A673 (cell line): ENCODE measurements around the gene ASAP2. TPM values are rescaled to one million over a fixed set of nuclear protein-coding genes. Genes with fewer than 3 reads are reported as not detected.

Source experiments
- BruUV-seq: library from RNA; stranded (reverse); fragments of 400-500 nt; replicated peaks from 2 replicates; lab custom pipeline; 2021; lab: Mats Ljungman, UMichigan
- CTCF ChIA-PET: fragments of 300-600 bp; sonication (Branson Sonifier 250); formaldehyde crosslinking; loops from one replicate; lab custom pipeline; 2022; ENCODE audit warnings: antibody characterized with exemption; lab: Charles Lee
- POLR2A ChIA-PET: fragments of 300-600 bp; sonication (Branson Sonifier 250); formaldehyde crosslinking; loops from one replicate; lab custom pipeline; 2022; ENCODE audit warnings: antibody characterized with exemption; ENCODE audit not compliant: low non-redundant PET; lab: Charles Lee
- DNase-seq: peaks from one replicate; pipeline ENCODE4 v3.0.0-alpha.2; 2015; ENCODE audit warnings: low spot score
- H3K27ac ChIP-seq: fragments of 200-600 bp; sonication (generic); 2 replicates; pipeline ENCODE4 v1.5.1; 2016; ENCODE audit warnings: mixed run types, low read depth, mild to moderate bottlenecking, mixed read lengths, antibody characterized with exemption, low read length; ENCODE audit not compliant: poor library complexity, severe bottlenecking
- H3K27me3 ChIP-seq: fragments of 200-600 bp; sonication (generic); replicated peaks from 2 replicates; pipeline ENCODE4 v1.6.1; 2017; ENCODE audit warnings: mixed run types, low read depth, mild to moderate bottlenecking, mixed read lengths, antibody characterized with exemption, low read length; ENCODE audit not compliant: insufficient read depth, poor library complexity
- H3K36me3 ChIP-seq: fragments of 200-600 bp; sonication (generic); 2 replicates; pipeline ENCODE4 v1.6.1; 2016; ENCODE audit warnings: mixed run types, mild to moderate bottlenecking, mixed read lengths, antibody characterized with exemption, low read length; ENCODE audit not compliant: insufficient read depth, poor library complexity, severe bottlenecking
- H3K4me1 ChIP-seq: fragments of 200-600 bp; sonication (generic); 2 replicates; pipeline ENCODE4 v1.6.1; 2017; ENCODE audit warnings: mixed run types, mild to moderate bottlenecking, mixed read lengths, antibody characterized with exemption, low read length; ENCODE audit not compliant: insufficient read depth, poor library complexity, severe bottlenecking
- H3K4me3 ChIP-seq: fragments of 200-600 bp; sonication (generic); 2 replicates; pipeline ENCODE4 v1.5.1; 2016; ENCODE audit warnings: low read depth, mixed run types, mild to moderate bottlenecking, mixed read lengths, low read length; ENCODE audit not compliant: poor library complexity, severe bottlenecking
- H3K9me3 ChIP-seq: fragments of 200-600 bp; sonication (generic); 2 replicates; pipeline ENCODE4 v1.6.1; 2016; ENCODE audit warnings: mixed run types, low read depth, mild to moderate bottlenecking, mixed read lengths, antibody characterized with exemption, low read length; ENCODE audit not compliant: poor library complexity, severe bottlenecking
- EZH2 ChIP-seq: fragments of 200-600 bp; sonication (generic); IDR thresholded peaks from 2 replicates; pipeline ENCODE4 v1.6.1; 2017; ENCODE audit warnings: borderline replicate concordance, low read depth, mild to moderate bottlenecking, mixed read lengths, antibody characterized with exemption, low read length; ENCODE audit not compliant: poor library complexity, severe bottlenecking
- intact Hi-C: fragments of 100-400 bp; cut with micrococcal nuclease; formaldehyde crosslinking; loops from one replicate; pipeline ENCODE4 v1.10.0; 2022; ENCODE audit not compliant: unreplicated experiment
- total RNA-seq: library from RNA; stranded (reverse); gene quantifications from 2 replicates; pipeline ENCODE4 v1.2.3, GENCODE V29; 2021
- TF ChIP-seq, protein P1 (sequence below): fragments of 300-800, 200-600 bp; sonication (generic); conservative IDR thresholded peaks from 2 replicates; pipeline ENCODE4 v1.5.1; 2017; ENCODE audit warnings: low read depth, mild to moderate bottlenecking, antibody characterized with exemption, low read length, moderate library complexity, mixed read lengths

ASAP2 gene
- total RNA-seq, 1 experiment from 2014 or later, result 46.8 TPM

DNA sequence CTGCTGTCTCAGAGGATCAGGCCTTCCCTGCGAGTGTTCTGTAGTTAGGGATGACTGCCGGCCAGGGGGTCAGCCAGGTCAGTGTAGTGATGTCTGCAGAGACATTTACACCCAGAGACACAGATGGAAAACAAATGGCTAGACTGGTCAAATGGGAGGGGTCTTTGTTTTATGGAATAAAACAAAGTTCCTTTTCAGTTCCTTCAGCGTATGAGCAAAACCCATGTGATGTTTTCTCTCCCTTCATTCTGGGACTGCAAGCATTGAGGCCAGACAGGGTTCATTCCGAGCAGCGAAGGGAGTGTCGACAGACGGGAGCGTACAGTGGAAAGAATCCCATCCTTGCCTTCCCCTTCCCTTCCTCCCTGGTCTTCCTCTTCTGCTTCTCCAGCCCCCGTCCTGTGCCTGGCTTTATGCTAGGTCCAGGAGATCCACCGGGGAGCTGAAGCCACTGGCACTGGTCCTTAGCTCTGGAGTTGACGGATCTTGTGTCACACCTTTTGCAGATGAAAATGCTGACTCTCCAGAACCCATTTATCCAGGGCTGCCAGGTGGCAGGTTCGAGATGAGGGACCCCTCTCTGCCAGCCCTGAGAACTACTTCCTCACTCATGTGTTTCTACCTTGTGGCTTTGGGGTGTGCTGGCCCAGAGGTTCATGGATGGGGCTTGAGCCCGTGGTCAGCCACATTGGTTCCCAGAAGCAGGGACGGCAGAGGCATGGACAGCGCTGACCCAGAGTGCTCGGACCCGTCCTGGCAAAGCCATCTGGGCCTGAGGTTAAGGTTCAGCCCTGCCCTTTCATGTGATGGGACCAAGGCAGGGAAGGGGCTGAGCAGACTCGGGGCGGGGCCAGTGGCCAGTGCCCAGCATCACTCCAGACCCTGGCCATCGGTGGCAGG, 192.5 kb downstream of the ASAP2 start:
- no peak overlapping the region for H3K4me3 ChIP-seq
- no TSS peak for BruUV-seq
- TF ChIP-seq EZH2, result no peak
- TF ChIP-seq, protein P1, sequence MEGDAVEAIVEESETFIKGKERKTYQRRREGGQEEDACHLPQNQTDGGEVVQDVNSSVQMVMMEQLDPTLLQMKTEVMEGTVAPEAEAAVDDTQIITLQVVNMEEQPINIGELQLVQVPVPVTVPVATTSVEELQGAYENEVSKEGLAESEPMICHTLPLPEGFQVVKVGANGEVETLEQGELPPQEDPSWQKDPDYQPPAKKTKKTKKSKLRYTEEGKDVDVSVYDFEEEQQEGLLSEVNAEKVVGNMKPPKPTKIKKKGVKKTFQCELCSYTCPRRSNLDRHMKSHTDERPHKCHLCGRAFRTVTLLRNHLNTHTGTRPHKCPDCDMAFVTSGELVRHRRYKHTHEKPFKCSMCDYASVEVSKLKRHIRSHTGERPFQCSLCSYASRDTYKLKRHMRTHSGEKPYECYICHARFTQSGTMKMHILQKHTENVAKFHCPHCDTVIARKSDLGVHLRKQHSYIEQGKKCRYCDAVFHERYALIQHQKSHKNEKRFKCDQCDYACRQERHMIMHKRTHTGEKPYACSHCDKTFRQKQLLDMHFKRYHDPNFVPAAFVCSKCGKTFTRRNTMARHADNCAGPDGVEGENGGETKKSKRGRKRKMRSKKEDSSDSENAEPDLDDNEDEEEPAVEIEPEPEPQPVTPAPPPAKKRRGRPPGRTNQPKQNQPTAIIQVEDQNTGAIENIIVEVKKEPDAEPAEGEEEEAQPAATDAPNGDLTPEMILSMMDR, result no peak
- H3K36me3 ChIP-seq, result peaks cover 21% of the 10 kb centered on the region
- no peak for DNase-seq
- no peaks in the 10 kb centered on the region for H3K9me3 ChIP-seq
- no peak overlapping the region for H3K27ac ChIP-seq
- intact Hi-C loops, result no loop called here
- CTCF ChIA-PET, result no interaction called here
- POLR2A ChIA-PET, result no interaction called here
- no peaks in the 10 kb centered on the region for H3K4me1 ChIP-seq
- H3K27me3 ChIP-seq, result no peaks in the 10 kb centered on the region

- intact Hi-C loops, result no loop called here
- no peaks in the 10 kb centered on the region for H3K9me3 ChIP-seq
- ChIA-PET CTCF (no interaction called here), POLR2A (no interaction called here)
- H3K4me1 ChIP-seq, result no peaks in the 10 kb centered on the region
- H3K36me3 ChIP-seq, result peaks cover 32% of the 10 kb centered on the region
- DNase-seq, result no peak
- H3K27me3 ChIP-seq, result no peaks in the 10 kb centered on the region
- H3K27ac ChIP-seq, result no peak overlapping the region
- no TSS peak for BruUV-seq
- no peak overlapping the region for H3K4me3 ChIP-seq
- TF ChIP-seq, protein P1, result no peak
- TF ChIP-seq EZH2, result no peak
Observed at GRCh38 chr2:9400268-9401058, 193.9 kb downstream of the ASAP2 start.

DNA sequence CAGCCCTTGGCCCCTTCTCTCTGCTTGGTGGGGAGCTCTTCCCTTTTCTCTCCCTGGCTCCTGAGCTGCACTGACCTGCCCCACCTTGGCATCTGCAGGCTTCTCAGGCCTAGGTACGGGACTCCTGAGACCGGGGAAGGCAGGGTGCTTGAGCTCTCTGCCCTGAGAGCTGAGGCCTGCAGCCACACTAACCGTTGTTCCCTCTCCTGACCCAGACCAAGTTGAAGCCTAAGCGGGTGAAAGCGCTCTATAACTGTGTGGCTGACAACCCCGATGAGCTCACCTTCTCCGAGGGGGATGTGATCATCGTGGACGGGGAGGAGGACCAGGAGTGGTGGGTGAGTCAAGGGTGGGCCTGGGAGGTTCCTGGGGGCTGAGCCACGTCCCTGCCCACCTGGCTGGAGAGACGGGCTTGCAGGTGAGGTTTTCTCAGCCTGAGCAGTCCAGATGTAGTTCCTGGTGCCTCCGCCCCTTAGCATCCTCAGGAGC, 194.5 kb downstream of the ASAP2 start:
- POLR2A ChIA-PET, result no interaction called here

More for the DNA sequence above, 194.5 kb downstream of the ASAP2 start:
- H3K27ac ChIP-seq, result no peak overlapping the region
- peaks cover 29% of the 10 kb centered on the region for H3K36me3 ChIP-seq
- intact Hi-C loops, result no loop called here
- H3K4me3 ChIP-seq, result no peak overlapping the region
- H3K27me3 ChIP-seq, result no peaks in the 10 kb centered on the region
- no peaks in the 10 kb centered on the region for H3K9me3 ChIP-seq
- H3K4me1 ChIP-seq, result no peaks in the 10 kb centered on the region
- BruUV-seq, result no TSS peak
- no peak for DNase-seq
- CTCF ChIA-PET, result no interaction called here
- no peak for TF ChIP-seq EZH2
- TF ChIP-seq, protein P1, result no peak
